ENCODE measurements around the gene FAM53A.

DNA sequence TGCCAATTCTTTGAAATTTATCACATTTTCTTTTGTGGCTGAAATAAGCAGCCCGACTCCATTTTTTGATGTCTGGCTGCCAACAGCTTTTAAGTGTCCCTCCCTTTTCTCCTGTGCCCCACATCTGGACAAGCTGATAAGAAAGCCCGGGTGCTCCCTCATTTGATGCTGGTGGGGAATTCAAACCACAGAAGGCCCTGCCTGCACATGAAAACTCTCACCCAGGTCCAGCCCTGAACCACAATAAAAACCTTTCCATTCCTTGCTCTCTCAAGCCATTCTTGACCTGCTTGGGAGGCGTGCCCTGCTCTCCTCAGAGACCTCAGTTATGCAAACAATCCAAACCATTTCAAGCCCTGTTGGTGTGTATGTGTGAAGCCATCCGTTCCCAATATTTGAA lies 93.9 kb downstream of the FAM53A start:
- no peak for TF ChIP-seq EZH2 (IDR thresholded peaks at IDR 0.05; ENCODE audit: borderline replicate concordance, low read depth, low read length, poor library complexity, severe bottlenecking)
- TF ChIP-seq, protein P1, sequence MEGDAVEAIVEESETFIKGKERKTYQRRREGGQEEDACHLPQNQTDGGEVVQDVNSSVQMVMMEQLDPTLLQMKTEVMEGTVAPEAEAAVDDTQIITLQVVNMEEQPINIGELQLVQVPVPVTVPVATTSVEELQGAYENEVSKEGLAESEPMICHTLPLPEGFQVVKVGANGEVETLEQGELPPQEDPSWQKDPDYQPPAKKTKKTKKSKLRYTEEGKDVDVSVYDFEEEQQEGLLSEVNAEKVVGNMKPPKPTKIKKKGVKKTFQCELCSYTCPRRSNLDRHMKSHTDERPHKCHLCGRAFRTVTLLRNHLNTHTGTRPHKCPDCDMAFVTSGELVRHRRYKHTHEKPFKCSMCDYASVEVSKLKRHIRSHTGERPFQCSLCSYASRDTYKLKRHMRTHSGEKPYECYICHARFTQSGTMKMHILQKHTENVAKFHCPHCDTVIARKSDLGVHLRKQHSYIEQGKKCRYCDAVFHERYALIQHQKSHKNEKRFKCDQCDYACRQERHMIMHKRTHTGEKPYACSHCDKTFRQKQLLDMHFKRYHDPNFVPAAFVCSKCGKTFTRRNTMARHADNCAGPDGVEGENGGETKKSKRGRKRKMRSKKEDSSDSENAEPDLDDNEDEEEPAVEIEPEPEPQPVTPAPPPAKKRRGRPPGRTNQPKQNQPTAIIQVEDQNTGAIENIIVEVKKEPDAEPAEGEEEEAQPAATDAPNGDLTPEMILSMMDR (conservative IDR thresholded peaks at IDR 0.05; ENCODE audit: low read depth, low read length): no peak
